HepG2 (cell line): Measurements from ENCODE around the gene TSPYL1. TPM values are rescaled to one million over a fixed set of nuclear protein-coding genes. Genes with fewer than 3 reads are reported as not detected.

Experiments
- FLYWCH1 ChIP-seq: sonication (generic); formaldehyde crosslinking; IDR thresholded peaks from 2 replicates; pipeline ENCODE4 v1.8.1; 2023; ENCODE audit warnings: mild to moderate bottlenecking, missing genetic modification reagents
- HMGXB4 ChIP-seq, 2 experiments: sonication (generic) in 1 of 2; formaldehyde crosslinking in 1 of 2; IDR thresholded peaks; 2 replicates each; pipeline versions ENCODE4 v1.4.0 to v1.6.1; 2018 to 2020; ENCODE audit warnings: missing genetic modification reagents in 2 of 2, borderline replicate concordance in 1 of 2, low read depth in 1 of 2, mild to moderate bottlenecking in 1 of 2, missing biosample characterization in 1 of 2
- KDM1A ChIP-seq: IDR thresholded peaks from 2 replicates; pipeline ENCODE4 v1.6.1; 2016; ENCODE audit warnings: missing compliant biosample characterization
- NCOA1 ChIP-seq: sonication (generic); formaldehyde crosslinking; IDR thresholded peaks from 2 replicates; pipeline ENCODE4 v1.9.0; 2021; ENCODE audit warnings: missing genetic modification reagents
- ONECUT2 ChIP-seq: sonication (generic); formaldehyde crosslinking; IDR thresholded peaks from 2 replicates; pipeline ENCODE4 v1.4.0; 2020; ENCODE audit warnings: missing genetic modification reagents
- SP140L ChIP-seq: sonication (generic); formaldehyde crosslinking; IDR thresholded peaks from 2 replicates; pipeline ENCODE4 v1.4.0; 2020; ENCODE audit warnings: missing genetic modification reagents, borderline replicate concordance
- ZC3H13 ChIP-seq: sonication (generic); formaldehyde crosslinking; IDR thresholded peaks from 2 replicates; pipeline ENCODE4 v1.8.1; 2023; ENCODE audit warnings: mild to moderate bottlenecking, missing genetic modification reagents, moderate library complexity
- ZFP1 ChIP-seq: IDR thresholded peaks from 2 replicates; pipeline ENCODE4 v1.6.1; 2016
- ZFP62 ChIP-seq: sonication (generic); formaldehyde crosslinking; IDR thresholded peaks from 2 replicates; pipeline ENCODE4 v1.4.0; 2020; ENCODE audit warnings: missing genetic modification reagents
- ZNF326 ChIP-seq: sonication (generic); formaldehyde crosslinking; IDR thresholded peaks from 2 replicates; pipeline ENCODE4 v1.4.0; 2020; ENCODE audit warnings: missing genetic modification reagents, borderline replicate concordance
- ZNF761 ChIP-seq: sonication (generic); formaldehyde crosslinking; conservative IDR thresholded peaks from 2 replicates; pipeline ENCODE4 v1.4.0; 2020; ENCODE audit warnings: mild to moderate bottlenecking, missing genetic modification reagents
- ZNF788 ChIP-seq: sonication (generic); formaldehyde crosslinking; IDR thresholded peaks from 2 replicates; pipeline ENCODE4 v1.5.0; 2020; ENCODE audit warnings: mild to moderate bottlenecking, missing genetic modification reagents, borderline replicate concordance
- ZNF883 ChIP-seq: sonication (generic); formaldehyde crosslinking; IDR thresholded peaks from 2 replicates; pipeline ENCODE4 v1.5.1; 2020; ENCODE audit warnings: mild to moderate bottlenecking, missing genetic modification reagents; ENCODE audit errors: not compliant biosample characterization
- ZSCAN9 ChIP-seq: IDR thresholded peaks from 2 replicates; pipeline ENCODE4 v1.6.1; 2016; ENCODE audit warnings: borderline replicate concordance
- ZZZ3 ChIP-seq: sonication (generic); formaldehyde crosslinking; IDR thresholded peaks from 2 replicates; pipeline ENCODE4 v1.4.0; 2020; ENCODE audit warnings: missing genetic modification reagents, mild to moderate bottlenecking, borderline replicate concordance
- polyA plus RNA-seq, 8 experiments: library from polyadenylated mRNA; depleted of rRNA in 3 of 8; stranded (reverse) in 7 of 8; unstranded in 1 of 8; fragments of >200 nt; fragmentation: Illumina TruSeq in 4 of 8; extraction: Trizol in 4 of 8; gene quantifications; 2 replicates each; pipeline versions ENCODE4 v1.2.1 to v1.2.3, GENCODE V29; 2011 to 2016; ENCODE audit warnings: low read depth in 4 of 8, missing spikeins in 1 of 8, mixed read lengths in 1 of 8; ENCODE audit not compliant: insufficient read depth in 1 of 8
- total RNA-seq, 5 experiments: library from RNA; depleted of rRNA; stranded (reverse); fragments of >200 nt; fragmentation: Illumina TruSeq; extraction: Trizol; gene quantifications; 2 replicates each; pipeline ENCODE4 v1.2.3, GENCODE V29; 2016; ENCODE audit warnings: low read depth in 1 of 5
- TF ChIP-seq, protein P1 (sequence below): sonication (generic); formaldehyde crosslinking; IDR thresholded peaks from 2 replicates; pipeline ENCODE4 v1.5.0; 2020; ENCODE audit warnings: missing genetic modification reagents, mild to moderate bottlenecking, borderline replicate concordance
- TF ChIP-seq, protein P2 (sequence below): IDR thresholded peaks from 2 replicates; pipeline ENCODE4 v1.6.1; 2016; ENCODE audit warnings: low read depth
- TF ChIP-seq, protein P3 (sequence below): sonication (generic); formaldehyde crosslinking; IDR thresholded peaks from 2 replicates; pipeline ENCODE4 v1.5.0; 2020; ENCODE audit warnings: missing genetic modification reagents, mild to moderate bottlenecking, borderline replicate concordance
- TF ChIP-seq, protein P4 (sequence below): sonication (generic); formaldehyde crosslinking; IDR thresholded peaks from 2 replicates; pipeline ENCODE4 v1.4.0; 2020; ENCODE audit warnings: missing genetic modification reagents

Gene TSPYL1
- total and polyA plus RNA-seq, 2 of the 13 experiments (the other 11 are each of a cell fraction or from before 2014, with no cell fraction given) = 28.3 to 93.0 TPM

DNA sequence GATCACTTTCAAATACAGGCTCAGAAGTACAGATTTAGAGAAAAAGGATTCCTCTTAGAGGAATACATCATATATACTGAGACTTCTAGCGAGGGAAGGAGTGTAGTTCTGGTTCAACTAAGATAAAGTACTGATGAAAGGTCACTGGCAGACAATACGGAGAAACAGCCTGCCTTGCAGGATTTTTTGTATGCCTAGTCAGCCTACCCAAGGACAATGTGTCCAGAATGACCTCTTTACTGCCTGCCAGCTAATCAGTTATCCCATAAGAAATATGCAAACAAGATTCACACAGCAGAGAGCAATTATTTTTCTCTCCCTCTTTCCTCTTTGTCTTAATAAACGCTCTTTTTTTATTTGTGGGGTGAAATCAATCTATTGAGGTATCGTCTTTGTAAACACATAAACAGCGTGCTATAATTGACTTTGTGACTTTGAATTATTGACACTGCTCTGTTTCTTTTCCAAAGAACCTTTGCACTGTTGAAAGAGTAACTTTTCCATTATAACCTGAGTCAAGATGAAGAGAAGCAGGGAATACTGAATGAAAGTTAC lies 24.4 kb downstream of the TSPYL1 start (continued):
- TF ChIP-seq, protein P1, sequence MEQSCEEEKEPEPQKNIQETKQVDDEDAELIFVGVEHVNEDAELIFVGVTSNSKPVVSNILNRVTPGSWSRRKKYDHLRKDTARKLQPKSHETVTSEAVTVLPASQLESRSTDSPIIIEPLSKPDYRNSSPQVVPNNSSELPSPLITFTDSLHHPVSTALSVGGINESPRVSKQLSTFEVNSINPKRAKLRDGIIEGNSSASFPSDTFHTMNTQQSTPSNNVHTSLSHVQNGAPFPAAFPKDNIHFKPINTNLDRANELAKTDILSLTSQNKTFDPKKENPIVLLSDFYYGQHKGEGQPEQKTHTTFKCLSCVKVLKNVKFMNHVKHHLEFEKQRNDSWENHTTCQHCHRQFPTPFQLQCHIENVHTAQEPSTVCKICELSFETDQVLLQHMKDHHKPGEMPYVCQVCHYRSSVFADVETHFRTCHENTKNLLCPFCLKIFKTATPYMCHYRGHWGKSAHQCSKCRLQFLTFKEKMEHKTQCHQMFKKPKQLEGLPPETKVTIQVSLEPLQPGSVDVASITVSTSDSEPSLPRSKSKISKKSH = no peak
- TF ChIP-seq KDM1A (CRISPR knock-in tag) (no peak), ZFP1 (CRISPR knock-in tag) (no peak), ZNF761 (CRISPR knock-in tag) (no peak), ZZZ3 (no peak), ZFP62 (CRISPR knock-in tag) (no peak), FLYWCH1 (CRISPR knock-in tag) (no peak), ZNF788 (no peak), ZNF326 (CRISPR knock-in tag) (no peak), SP140L (CRISPR knock-in tag) (no peak), ONECUT2 (CRISPR knock-in tag) (no peak), ZSCAN9 (0 out of 2 replicates have a peak, but pooled peaks have one; percentile 23), ZC3H13 (CRISPR knock-in tag) (no peak), NCOA1 (0 out of 2 replicates have a peak, but pooled peaks have one; percentile 5), ZNF883 (CRISPR knock-in tag) (no peak), HMGXB4 (CRISPR knock-in tag; IDR thresholded peaks at IDR 0.05; ENCODE audit: borderline replicate concordance in 1 of 2, low read depth in 1 of 2) (no peak; a peak in 1 of 4 replicates)
- TF ChIP-seq, protein P2, sequence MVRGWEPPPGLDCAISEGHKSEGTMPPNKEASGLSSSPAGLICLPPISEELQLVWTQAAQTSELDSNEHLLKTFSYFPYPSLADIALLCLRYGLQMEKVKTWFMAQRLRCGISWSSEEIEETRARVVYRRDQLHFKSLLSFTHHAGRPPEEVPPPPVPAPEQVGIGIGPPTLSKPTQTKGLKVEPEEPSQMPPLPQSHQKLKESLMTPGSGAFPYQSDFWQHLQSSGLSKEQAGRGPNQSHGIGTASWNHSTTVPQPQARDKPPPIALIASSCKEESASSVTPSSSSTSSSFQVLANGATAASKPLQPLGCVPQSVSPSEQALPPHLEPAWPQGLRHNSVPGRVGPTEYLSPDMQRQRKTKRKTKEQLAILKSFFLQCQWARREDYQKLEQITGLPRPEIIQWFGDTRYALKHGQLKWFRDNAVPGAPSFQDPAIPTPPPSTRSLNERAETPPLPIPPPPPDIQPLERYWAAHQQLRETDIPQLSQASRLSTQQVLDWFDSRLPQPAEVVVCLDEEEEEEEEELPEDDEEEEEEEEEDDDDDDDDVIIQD = no peak
- TF ChIP-seq, protein P3, sequence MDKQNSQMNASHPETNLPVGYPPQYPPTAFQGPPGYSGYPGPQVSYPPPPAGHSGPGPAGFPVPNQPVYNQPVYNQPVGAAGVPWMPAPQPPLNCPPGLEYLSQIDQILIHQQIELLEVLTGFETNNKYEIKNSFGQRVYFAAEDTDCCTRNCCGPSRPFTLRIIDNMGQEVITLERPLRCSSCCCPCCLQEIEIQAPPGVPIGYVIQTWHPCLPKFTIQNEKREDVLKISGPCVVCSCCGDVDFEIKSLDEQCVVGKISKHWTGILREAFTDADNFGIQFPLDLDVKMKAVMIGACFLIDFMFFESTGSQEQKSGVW (CRISPR knock-in tag) = no peak
- TF ChIP-seq, protein P4, sequence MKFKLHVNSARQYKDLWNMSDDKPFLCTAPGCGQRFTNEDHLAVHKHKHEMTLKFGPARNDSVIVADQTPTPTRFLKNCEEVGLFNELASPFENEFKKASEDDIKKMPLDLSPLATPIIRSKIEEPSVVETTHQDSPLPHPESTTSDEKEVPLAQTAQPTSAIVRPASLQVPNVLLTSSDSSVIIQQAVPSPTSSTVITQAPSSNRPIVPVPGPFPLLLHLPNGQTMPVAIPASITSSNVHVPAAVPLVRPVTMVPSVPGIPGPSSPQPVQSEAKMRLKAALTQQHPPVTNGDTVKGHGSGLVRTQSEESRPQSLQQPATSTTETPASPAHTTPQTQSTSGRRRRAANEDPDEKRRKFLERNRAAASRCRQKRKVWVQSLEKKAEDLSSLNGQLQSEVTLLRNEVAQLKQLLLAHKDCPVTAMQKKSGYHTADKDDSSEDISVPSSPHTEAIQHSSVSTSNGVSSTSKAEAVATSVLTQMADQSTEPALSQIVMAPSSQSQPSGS = peak; percentile 32; the same call in 1 of the 2 replicates
